AG08395 (cell line): ENCODE measurements around the gene PLS3.
"Not testable (repeated sequence)": the region's sequence is repeated elsewhere in the genome, so short reads cannot be mapped to it uniquely, and the experiment has no call there.

ENCODE experiments used
- DNase-seq: peaks from one replicate; pipeline ENCODE4 v3.0.0; 2012; ENCODE audit warnings: mixed read lengths, low spot score

PLS3 gene

DNA sequence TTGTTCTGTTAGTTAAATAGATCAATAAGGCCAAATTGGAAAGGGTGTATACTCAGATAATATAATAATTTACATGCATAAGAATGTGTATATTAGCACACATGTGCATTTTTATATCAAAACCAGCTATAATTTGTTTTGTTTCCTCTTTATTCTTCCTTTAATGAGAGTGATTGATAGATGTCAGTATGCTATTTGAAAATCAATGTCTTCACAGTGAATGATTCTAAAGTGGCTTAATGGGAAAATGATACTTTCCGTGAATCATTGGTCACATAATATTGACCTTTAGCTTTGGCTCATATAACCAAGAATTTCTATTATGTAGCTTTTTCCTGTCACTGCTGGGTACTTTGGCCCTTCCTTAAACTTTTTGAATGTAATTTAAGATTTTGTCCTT, 48.6 kb downstream of the PLS3 start:
- no peak for DNase-seq

DNA sequence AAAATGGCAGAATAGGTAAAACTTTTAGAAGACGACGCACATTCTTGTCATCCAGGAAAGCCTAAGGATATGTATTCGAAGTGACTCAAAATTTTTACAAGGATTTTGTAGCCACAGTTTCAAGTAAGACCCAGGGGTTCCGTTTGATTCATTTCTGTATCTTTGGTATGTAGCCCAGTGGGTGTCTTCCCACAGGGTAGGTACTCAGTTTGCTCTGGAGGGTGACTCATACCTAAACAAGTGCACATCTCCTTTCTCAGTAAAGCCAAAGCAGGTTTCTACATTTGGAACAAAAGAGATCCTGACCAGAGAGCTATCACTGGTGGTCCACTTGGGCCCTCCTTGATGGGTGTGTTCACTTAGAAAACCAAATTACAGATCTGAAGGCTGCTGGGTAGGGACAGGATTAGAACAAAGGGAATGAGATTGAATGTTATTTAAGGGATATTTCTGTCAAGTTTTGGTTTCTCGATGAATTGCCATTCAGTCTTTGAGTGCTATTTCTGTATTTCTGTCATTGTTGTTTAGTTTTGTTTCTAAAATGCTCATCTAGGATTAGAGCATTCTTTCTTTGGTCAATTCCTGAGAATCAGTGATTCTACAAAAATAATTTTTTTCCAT, 56.1 kb downstream of the PLS3 start:
- peak; percentile 10 for DNase-seq

DNA sequence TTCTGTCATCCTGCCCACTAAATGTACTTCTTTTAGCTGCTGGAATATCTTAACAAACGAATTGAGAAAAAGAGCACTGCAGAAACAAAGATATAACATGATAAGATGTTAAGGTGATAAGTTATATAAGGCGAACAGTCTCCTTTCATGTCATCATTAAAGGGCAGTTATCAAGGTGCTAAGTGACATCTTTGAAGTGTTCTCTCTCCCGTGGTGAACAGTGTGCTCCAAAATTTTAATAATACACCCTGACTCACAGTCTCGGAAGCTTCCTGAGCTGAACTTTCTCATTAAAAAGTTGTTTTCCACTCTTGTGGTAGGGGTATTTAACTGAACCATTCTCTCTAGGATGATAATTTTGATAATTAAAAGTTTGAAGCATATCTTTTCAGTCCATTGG, 61.6 kb downstream of the PLS3 start:
- no peak for DNase-seq

DNA sequence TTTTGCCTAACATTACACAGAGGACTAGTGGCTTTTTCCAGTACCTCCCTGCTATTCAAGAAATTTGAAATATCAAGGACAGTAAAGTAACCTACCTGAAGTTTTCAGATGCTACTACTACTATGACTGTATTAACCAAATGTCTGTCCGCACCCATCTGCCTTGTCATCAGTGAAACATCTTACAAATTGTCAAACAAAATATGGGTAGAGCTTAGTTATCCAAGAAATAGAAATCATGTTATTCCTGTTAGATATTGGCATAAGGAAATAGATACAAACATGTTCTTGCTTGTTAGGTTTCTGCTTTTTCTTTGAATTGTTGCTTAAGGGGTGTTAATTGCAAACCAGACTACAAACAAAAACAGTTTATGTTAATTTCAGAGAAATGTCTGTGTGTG, 63.9 kb downstream of the PLS3 start:
- DNase-seq, result no peak

DNA sequence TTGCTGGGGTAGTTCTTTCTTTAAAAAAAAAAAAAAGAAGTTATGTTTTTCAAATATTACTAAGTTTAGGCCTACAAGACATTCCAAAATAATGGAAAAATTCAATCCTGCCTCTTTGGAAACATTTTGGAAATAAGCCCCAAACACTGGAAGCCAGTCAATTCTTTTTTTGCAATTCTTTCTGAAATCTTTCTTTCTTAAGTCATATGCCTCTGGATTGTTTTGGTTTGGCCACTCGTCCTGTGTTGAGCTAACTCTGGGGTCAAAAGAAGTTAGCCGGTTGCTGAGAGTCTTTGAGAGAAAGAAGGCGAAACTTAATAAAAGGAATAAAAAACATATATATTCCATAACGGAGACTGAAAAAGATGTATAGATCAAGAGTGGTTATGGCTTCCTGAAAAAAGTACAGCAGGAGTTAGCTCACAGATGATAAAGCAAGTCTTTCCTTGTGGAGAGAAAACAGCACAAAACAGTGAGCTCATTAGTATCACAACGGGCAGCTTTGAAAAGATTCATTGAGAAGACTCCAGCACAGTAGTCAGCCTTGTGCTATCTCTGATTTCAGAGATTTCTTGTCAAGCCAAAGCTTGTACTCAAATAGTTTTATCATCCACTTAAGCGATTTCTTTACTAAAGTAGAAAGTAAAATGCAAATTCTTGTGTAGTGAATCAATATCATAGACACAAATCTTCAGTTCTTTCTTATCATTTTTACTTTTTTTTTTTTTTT, 64.8 kb downstream of the PLS3 start:
- no peak for DNase-seq

DNA sequence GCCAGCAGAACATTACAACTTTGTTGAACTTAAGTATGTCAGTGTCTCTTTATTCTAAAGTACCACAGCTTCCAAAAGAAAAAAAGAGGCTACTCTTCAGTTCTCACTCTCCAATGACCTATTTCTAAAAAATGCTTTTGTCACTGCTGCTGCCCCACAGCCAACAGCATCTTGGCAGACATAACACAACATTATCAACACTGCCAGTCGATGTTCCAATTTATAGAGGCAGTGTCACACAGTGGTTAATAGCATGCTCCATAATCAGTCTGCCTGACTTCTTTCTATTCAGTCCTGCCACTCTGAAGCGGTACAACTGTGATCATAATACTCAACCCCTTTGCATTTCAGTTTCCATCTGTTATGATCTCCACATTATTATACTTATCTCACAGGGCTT, 69.2 kb downstream of the PLS3 start:
- DNase-seq, result peak; percentile 6

DNA sequence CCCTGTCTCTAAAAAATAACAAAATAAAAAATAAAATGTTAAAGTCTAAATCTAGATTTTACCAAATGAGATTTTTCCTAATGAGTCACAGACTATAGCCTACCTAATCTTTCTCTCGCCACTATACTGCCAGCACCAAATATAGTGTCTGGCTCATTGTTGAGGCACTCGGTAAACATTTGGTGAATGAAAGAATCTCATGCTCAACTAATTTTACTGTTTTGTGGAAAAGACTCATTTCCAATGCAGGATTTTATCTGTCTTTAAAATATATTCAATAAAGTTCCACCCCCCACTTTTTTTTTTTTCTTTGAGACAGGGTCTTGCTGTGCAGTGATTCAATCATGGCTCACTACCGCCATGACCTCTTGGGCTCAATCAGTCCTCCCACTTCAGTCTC, 71.5 kb downstream of the PLS3 start:
- peak; percentile 10 for DNase-seq

DNA sequence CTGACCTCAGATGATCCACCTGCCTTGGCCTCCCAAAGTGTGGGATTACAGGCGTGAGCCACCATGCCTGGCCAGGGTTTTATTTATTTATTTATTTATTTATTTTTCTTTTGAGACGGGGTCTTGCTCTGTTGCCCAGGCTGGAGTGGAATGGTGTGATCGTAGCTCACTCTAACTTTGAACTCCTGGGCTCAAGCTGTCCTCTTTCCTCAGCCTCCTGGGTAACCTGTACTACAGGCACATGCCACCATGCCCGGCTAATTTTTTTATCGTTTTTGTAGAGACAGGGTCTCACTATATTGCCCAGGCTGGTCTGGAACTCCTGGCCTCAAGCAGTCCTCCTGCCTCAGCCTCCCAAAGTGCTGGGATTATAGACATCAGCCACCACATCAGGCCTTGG, 72.4 kb downstream of the PLS3 start:
- DNase-seq, result not testable (repeated sequence)

DNA sequence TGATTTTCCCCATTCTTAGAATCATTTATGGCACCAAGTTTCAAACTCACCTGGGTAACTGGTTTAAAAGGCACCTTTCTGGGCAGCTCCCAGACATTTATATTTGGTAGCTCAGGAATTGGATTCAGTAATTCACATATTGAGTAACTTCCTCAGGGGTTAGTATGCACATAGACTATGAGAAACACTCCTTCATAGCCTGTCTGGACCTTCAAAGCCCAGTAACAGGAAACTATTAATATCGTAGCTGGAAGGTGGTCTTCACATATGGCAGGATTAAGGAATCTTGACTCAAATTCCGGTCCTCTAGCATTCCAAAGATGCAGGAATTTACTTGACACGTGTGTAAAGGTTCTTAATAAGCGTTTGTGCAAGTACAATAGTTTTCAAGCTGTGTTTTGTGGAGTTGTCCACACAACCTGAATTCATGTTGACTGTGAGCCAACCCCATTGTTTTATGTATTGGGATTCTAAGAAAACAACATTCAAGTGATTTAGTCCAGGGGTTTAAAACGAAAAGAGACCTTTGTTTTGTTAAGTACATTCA, 78.4 kb downstream of the PLS3 start:
- DNase-seq, result no peak

DNA sequence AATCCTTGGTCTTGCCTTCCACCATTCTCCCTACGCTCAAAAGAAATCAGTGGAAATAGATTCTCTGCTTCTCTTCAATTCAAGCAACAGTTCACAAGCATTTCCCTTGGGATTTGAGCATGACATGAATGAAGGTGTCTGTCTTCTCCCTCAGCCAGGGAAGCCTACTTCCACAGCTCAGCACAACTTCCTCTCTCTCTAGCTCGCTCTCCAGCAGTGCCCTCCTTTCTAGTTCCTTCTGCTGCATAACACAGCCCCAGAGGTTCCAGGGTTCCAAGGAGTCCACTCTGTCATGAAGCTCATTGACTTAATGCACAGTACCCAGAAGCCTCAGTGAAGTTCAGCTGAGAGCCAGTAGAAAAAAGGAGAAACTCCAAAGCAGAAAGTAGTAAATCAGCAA, 81.3 kb downstream of the PLS3 start:
- DNase-seq, result no peak

DNA sequence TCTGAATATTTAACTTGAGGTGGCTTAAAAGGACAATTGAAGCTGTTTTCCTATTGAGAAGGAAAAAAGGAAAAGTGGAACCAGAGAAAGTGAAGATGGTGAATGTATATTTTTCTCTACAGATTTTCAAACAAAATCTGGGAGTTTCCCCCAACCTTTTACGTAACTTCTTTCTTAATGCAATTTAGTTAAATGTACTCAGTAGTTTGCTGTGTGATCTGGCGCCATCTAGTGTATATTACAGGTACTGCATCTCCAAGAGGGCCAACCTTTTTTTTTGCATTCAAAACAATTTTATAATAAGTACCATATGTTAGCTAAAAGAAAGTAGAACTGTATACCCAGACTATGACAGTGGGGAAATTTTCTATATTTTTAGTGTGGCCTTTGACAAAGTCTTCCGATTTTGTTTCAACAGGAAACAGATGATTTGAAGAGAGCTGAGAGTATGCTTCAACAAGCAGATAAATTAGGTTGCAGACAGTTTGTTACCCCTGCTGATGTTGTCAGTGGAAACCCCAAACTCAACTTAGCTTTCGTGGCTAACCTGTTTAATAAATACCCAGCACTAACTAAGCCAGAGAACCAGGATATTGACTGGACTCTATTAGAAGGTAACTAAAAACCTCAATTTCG, 82.0 kb downstream of the PLS3 start:
- peak; percentile 57 for DNase-seq

DNA sequence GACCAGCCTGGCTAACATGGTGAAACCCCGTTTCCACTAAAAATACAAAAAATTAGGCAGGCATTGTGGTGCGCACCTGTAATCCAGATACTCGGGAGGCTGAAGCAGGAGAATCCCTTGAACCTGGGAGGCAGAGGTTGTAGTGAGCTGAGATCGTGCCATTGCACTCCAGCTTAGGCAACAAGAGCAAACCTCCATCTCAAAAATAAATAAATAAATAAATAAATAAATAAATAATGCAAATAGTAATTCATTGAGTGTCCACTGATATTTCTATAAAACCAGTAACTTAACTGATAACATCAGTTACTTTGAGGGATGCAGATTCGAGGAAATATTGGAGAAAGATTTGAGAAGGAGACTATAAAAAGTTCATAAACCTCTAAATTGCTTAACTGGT, 83.4 kb downstream of the PLS3 start:
- DNase-seq, result not testable (repeated sequence)

DNA sequence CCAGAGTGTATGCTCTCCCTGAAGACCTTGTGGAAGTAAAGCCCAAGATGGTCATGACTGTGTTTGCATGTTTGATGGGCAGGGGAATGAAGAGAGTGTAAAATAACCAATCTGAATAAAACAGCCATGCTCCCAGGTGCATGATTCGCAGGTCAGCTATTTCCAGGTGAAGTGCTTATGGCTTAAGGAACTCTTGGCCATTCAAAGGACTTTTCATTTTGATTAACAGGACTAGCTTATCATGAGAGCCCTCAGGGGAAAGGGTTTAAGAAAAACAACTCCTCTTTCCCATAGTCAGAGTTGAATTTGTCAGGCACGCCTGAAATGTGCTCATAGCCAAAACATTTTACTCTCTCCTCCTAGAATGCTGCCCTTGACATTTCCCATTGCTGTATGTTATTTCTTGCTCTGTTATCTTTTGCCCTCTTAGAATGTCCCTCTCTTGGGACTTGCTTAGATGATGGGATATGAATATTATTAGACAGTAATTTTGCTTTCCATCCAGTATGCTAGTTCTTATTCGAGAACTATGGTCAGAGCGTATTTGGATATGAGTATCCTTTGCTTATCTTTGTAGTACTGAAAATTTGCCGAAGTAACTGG, 88.6 kb downstream of the PLS3 start:
- no peak for DNase-seq

DNA sequence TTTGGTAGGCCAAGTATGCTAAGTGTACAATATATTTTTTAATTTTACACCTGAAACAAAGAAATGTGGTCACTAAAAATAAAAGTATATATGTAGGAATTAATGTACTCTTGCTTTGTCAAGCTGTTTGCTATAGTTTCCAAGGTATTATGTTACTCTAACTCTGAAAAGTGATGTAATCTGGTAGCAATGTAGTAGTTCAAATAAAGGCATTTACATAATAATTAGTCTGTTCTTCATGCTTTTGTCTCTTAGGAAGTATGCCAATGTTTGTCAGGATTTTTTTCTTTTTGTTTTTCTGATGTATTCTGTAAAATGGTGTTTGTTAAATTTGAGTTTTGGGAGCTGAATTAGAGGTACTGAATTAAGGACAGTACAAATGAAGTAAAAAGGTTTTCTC, 89.5 kb downstream of the PLS3 start:
- no peak for DNase-seq

DNA sequence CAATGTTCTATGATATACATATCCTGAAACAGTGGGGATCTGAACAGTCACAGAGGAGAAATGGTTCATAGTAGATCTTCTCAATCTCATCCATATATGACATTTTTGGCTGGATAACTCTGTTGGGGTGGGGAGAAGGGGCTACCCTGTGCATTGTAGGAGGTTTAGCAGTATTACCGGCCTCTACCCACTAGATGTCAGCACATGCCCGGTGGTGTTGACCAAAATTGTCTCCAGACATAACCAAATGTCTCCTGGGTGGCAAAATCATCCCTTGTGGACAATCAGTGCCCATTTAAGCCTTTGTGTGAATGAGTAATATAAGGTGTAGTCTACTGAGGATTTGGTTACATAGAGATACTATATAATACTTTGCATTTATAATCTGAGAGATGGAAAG, 89.9 kb downstream of the PLS3 start:
- DNase-seq, result peak; percentile 42

DNA sequence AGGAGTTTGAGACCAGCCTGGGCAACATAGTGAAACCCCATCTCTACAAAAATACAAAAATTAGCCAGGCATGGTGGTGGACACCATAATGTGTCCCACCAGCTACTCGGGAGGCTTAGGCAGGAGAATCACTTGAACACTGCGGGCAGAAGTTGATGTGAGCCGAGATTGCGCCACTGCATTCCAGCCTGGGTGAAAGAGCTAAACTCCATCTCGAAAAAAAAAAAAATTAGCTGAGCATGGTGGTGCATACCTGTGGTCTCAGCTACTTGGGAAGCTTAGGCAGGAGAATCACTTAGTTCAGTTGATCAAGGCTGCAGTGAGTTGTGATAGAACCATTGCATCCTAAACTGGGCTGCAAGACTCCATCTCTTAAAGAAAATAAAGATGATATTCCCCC, 91.2 kb downstream of the PLS3 start:
- no peak for DNase-seq

DNA sequence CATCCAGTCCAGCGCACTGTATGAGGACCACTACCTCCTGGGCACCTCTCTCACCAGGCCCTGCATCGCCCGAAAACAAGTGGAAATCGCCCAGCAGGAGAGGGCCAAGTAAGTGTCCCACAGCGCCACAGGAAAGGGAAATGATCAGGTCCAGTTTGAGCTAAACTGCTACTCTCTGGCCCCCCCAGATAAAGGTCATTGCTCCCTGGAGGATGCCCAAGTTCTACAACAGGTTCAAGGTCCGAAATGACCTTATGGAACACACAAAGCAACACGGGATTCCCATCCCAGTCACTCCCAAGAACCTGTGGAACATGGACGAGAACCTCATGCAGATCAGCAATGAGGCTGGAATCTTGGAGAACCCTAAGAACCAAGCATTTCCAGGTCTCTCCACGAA, 104.1 kb downstream of the PLS3 start:
- no peak for DNase-seq

DNA sequence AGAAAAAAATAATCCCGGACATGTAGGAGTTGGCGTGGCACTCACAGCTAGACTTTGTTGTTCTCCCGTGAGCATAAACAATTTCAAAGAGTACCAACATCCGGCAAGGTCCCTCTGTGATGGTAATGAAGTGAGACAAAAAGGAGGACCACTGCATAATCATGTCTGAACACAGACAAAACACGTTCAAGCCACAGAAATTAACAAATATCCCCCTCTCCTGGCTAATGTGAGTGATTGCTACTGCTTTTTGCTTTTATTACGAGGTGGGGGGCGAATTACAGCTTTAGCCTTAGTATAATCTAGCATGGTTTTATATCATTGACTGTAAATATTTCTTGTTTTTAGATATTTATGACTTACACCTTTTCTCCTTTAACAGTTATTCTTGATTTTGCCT, 118.5 kb downstream of the PLS3 start:
- peak; percentile 22 for DNase-seq

DNA sequence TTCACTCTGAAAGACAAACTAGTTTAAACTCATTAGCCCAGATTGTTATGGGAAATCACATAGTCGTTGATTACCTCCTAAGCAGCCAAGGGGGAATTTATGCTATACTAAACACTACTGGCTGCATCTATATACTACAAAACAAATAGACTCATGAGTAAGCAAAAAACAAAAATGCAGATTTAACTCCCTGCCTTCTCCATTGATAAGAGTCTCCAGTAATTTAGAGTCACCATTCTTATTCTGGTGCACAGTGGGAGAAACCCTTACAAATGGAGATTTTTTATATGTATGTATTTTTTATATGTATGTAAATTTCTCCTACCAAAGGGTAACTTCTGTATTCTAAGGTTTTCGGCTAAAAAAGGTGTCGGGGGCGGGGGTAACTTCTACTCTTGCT, 126.6 kb downstream of the PLS3 start:
- no peak for DNase-seq

DNA sequence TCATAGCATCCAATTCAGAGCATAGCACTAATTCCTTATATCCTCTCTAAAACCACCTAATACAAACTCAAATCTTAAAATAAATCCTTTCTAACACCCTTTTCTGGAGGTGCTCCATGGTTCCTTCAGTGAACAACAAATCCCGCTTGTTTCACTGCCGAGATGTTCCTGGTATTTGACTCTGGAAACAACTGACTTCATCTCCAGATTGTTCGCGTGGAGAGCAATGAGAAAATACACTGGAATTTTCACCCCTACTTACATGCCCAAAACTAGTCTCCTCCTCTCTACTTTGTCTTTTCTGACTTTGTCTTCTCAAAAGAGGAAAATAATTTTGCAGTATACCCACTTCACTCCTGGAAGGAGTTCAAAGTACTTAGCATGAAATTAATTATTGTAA, 129.0 kb downstream of the PLS3 start:
- peak; percentile 7 for DNase-seq

DNA sequence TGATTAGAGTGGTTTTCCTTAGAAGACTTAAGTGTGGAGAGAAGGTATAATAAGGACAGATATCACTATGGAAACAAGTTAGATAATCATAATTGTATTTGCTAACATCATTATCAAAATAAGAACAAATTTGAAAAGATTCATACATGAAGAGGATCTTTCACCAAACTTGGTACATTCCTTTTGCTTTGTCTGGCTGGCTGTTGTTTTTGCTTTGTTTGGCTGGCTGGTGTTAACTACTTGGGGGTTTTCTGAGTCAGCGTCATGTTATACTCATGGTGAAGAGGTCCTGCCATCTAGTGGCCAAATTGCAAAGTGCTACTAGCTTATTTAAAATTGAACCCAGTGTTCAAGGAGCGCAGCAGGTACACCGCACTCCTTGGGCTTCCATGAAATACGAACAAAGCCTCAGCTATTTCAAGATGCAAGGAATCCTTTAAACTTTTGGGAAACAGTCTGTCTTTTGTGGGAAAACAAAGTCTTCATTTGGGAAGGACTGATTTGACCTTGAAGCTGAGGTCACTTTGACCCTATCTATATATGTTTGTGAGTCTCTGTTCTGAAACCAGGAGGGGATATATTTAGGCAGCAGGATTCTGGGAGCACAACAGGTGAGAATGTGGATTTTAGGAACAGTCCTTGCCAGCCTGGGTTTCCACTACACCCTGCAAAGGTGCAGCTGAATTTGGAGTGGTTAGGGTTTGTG, 129.7 kb downstream of the PLS3 start:
- peak; percentile 77 for DNase-seq

DNA sequence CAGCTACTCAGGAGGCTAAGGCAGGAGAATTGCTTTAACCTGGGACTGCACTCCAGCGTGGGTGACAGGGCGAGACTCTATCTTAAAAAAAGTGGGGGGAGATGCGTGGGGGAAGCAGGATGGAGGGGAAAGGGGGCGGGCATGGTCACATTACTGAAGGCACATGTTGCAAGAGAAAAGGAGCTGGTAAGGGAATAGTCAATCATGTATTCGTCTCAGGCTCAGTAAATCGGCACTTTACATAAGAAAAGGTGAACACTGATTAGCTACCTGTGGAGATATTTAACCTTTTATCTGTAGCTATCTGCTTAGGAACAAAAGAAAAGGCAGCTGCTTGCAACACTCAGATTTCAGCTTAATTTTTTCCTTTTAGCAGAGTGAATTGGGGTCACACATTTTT, 132.5 kb downstream of the PLS3 start:
- DNase-seq, result no peak
